H1 (cell line): Measurements from ENCODE around the gene SYT15. TPM values are rescaled to one million over a fixed set of nuclear protein-coding genes. Genes with fewer than 3 reads are reported as not detected.
A peak's percentile ranks its signal among the peaks of the same experiment; 100 is the strongest.
"Not testable (repeated sequence)": the region's sequence is repeated elsewhere in the genome, so short reads cannot be mapped to it uniquely, and the experiment has no call there.

ENCODE experiments used
- CTCF ChIA-PET: fragments of 300-600 bp; sonication (Branson Sonifier 250); formaldehyde crosslinking; loops from one replicate; lab custom pipeline; 2021; ENCODE audit not compliant: partially characterized antibody; lab: Charles Lee
- POLR2A ChIA-PET: fragments of 300-600 bp; sonication (Branson Sonifier 250); formaldehyde crosslinking; loops from one replicate; lab custom pipeline; 2021; ENCODE audit warnings: inconsistent platforms; ENCODE audit not compliant: partially characterized antibody; lab: Charles Lee
- DNase-seq, 2 experiments: peaks; one replicate each; pipeline versions ENCODE4 v3.0.0 to v3.0.0-alpha.2; 2010 to 2022; ENCODE audit warnings: low spot score in 2 of 2, low read depth in 1 of 2, mixed read lengths in 1 of 2
- FAIRE-seq: peaks from 2 replicates; lab custom pipeline; 2011; peaks lifted over from hg19 to GRCh38; lab: Jason Lieb, UNC
- H2AFZ ChIP-seq: 2 replicates; pipeline ENCODE4 v1.8.1; 2012; ENCODE audit warnings: low read length, inconsistent platforms
- H2AK5ac ChIP-seq: 2 replicates; pipeline ENCODE4 v1.6.1; 2013; ENCODE audit warnings: low read depth, low read length
- H2BK120ac ChIP-seq: replicated peaks from 2 replicates; pipeline ENCODE3; 2013; ENCODE audit warnings: low read depth, low read length, inconsistent platforms
- H2BK12ac ChIP-seq: 2 replicates; pipeline ENCODE4 v1.6.1; 2013; ENCODE audit warnings: low read depth, low read length
- H2BK15ac ChIP-seq: 2 replicates; pipeline ENCODE4 v1.6.1; 2013; ENCODE audit warnings: low read length
- H2BK20ac ChIP-seq: 2 replicates; pipeline ENCODE4 v1.6.1; 2013; ENCODE audit warnings: low read length
- H2BK5ac ChIP-seq: 2 replicates; pipeline ENCODE4 v1.6.1; 2013; ENCODE audit warnings: low read depth, low read length
- H3K14ac ChIP-seq: 2 replicates; pipeline ENCODE4 v1.6.1; 2013; ENCODE audit warnings: inconsistent platforms; ENCODE audit not compliant: insufficient read length
- H3K18ac ChIP-seq: 2 replicates; pipeline ENCODE4 v1.6.1; 2013; ENCODE audit warnings: low read length; ENCODE audit errors: extremely low read depth
- H3K23ac ChIP-seq: 2 replicates; pipeline ENCODE4 v1.6.1; 2013; ENCODE audit warnings: inconsistent platforms; ENCODE audit not compliant: insufficient read length
- H3K23me2 ChIP-seq: 2 replicates; pipeline ENCODE4 v1.6.1; 2013; ENCODE audit warnings: low read depth, low read length
- H3K27ac ChIP-seq: 2 replicates; pipeline ENCODE4 v1.6.1; 2011; ENCODE audit warnings: low read depth, low read length, inconsistent platforms
- H3K27me3 ChIP-seq, 4 experiments: replicated peaks in 1 of 4; 1 replicate in 1 of 4; 2 replicates in 3 of 4; pipeline versions ENCODE4 v1.6.1 to v1.8.1; 2011 to 2013; ENCODE audit warnings: low read length in 3 of 4, mild to moderate bottlenecking in 3 of 4, inconsistent platforms in 2 of 4, mixed read lengths in 2 of 4, moderate library complexity in 1 of 4; ENCODE audit not compliant: control insufficient read depth in 3 of 4, insufficient read depth in 3 of 4; ENCODE audit errors: extremely low read depth in 1 of 4
- H3K36me3 ChIP-seq, 4 experiments: 2 replicates each; pipeline versions ENCODE4 v1.6.1 to v1.8.1; 2011 to 2013; ENCODE audit warnings: mild to moderate bottlenecking in 4 of 4, low read length in 3 of 4, moderate library complexity in 2 of 4, control low read depth in 1 of 4, inconsistent platforms in 1 of 4; ENCODE audit not compliant: insufficient read depth in 4 of 4, control insufficient read depth in 2 of 4
- H3K4ac ChIP-seq: replicated peaks from 2 replicates; pipeline ENCODE3; 2013; ENCODE audit warnings: low read length, low read depth, mixed read lengths, inconsistent platforms; ENCODE audit not compliant: insufficient read length
- H3K4me1 ChIP-seq, 4 experiments: replicated peaks in 1 of 4; 1 replicate in 1 of 4; 2 replicates in 3 of 4; pipeline versions ENCODE4 v1.6.1 to v1.8.1; 2011 to 2013; ENCODE audit warnings: low read length in 3 of 4, inconsistent platforms in 2 of 4, mixed read lengths in 1 of 4; ENCODE audit not compliant: insufficient read depth in 4 of 4, control insufficient read depth in 3 of 4
- H3K4me2 ChIP-seq, 2 experiments: 2 replicates each; pipeline versions ENCODE4 v1.6.1 to v1.8.1; 2011 to 2013; ENCODE audit warnings: low read depth in 2 of 2, low read length in 2 of 2, control low read depth in 1 of 2, inconsistent platforms in 1 of 2, mild to moderate bottlenecking in 1 of 2; ENCODE audit not compliant: insufficient read depth in 1 of 2
- H3K4me3 ChIP-seq, 4 experiments: fragments of 200-600, 300-600 bp in 1 of 4; sonication (generic), shearing (Covaris generic), sonication (Bioruptor Twin) in 1 of 4; 2 replicates each; pipeline versions ENCODE4 v1.5.1 to v1.8.1; 2011 to 2016; ENCODE audit warnings: low read length in 4 of 4, low read depth in 3 of 4, control low read depth in 2 of 4, inconsistent platforms in 2 of 4, mild to moderate bottlenecking in 2 of 4, mixed read lengths in 1 of 4, moderate library complexity in 1 of 4; ENCODE audit not compliant: insufficient read depth in 2 of 4; ENCODE audit errors: extremely low read depth in 1 of 4
- H3K56ac ChIP-seq: replicated peaks from 2 replicates; pipeline ENCODE3; 2013; ENCODE audit warnings: low read depth, mild to moderate bottlenecking, mixed read lengths, low read length, inconsistent platforms; ENCODE audit not compliant: insufficient read length
- H3K79me1 ChIP-seq: 2 replicates; pipeline ENCODE4 v1.6.1; 2013; ENCODE audit warnings: low read depth, low read length, control low read depth
- H3K79me2 ChIP-seq, 2 experiments: 2 replicates each; pipeline versions ENCODE4 v1.6.1 to v1.8.1; 2012 to 2013; ENCODE audit warnings: low read length in 2 of 2, mild to moderate bottlenecking in 2 of 2, inconsistent platforms in 1 of 2; ENCODE audit not compliant: insufficient read depth in 2 of 2, control insufficient read depth in 1 of 2
- H3K9ac ChIP-seq, 4 experiments: replicated peaks in 1 of 4; 1 replicate in 1 of 4; 2 replicates in 3 of 4; pipeline versions ENCODE4 v1.6.1 to v1.8.1; 2011 to 2013; ENCODE audit warnings: low read depth in 3 of 4, low read length in 3 of 4, control low read depth in 2 of 4, mild to moderate bottlenecking in 2 of 4, moderate library complexity in 2 of 4, inconsistent platforms in 1 of 4; ENCODE audit errors: extremely low read depth in 1 of 4
- H3K9me3 ChIP-seq, 2 experiments: 2 replicates each; pipeline versions ENCODE4 v1.6.1 to v1.8.1; 2012 to 2013; ENCODE audit warnings: mild to moderate bottlenecking in 2 of 2, moderate library complexity in 2 of 2, control low read depth in 1 of 2, inconsistent platforms in 1 of 2, low read depth in 1 of 2, low read length in 1 of 2, mixed read lengths in 1 of 2; ENCODE audit not compliant: insufficient read depth in 2 of 2
- H4K20me1 ChIP-seq, 2 experiments: replicated peaks in 1 of 2; 2 replicates each; pipeline versions ENCODE3 to v1.8.1; 2011 to 2013; ENCODE audit warnings: inconsistent platforms in 2 of 2, low read length in 2 of 2, mild to moderate bottlenecking in 1 of 2; ENCODE audit not compliant: insufficient read depth in 2 of 2, control insufficient read depth in 1 of 2
- H4K5ac ChIP-seq: 2 replicates; pipeline ENCODE4 v1.6.1; 2013; ENCODE audit warnings: low read length, low read depth, mixed read lengths, inconsistent platforms; ENCODE audit not compliant: insufficient read length
- H4K8ac ChIP-seq: 2 replicates; pipeline ENCODE4 v1.8.0; 2013; ENCODE audit warnings: mild to moderate bottlenecking, moderate library complexity, low read length, inconsistent platforms; ENCODE audit not compliant: insufficient read depth; ENCODE audit errors: extremely low read depth
- H4K91ac ChIP-seq: replicated peaks from 2 replicates; pipeline ENCODE3; 2013; ENCODE audit warnings: low read length, mixed read lengths, inconsistent platforms; ENCODE audit not compliant: insufficient read length
- WGBS, 2 experiments: shearing (Covaris generic) in 1 of 2; methylation state at CpG; one replicate each; pipeline versions ENCODE4 v1.1.6 to v1.1.7; 2013 to 2015; ENCODE audit warnings: low lambda C conversion rate in 2 of 2, mixed read lengths in 2 of 2, inconsistent platforms in 1 of 2, low coverage in 1 of 2, missing lambda C conversion rate in 1 of 2; ENCODE audit not compliant: insufficient replicate concordance in 2 of 2, insufficient coverage in 1 of 2, insufficient read length in 1 of 2; ENCODE audit errors: extremely low coverage in 1 of 2, missing lambda C conversion rate in 1 of 2; 5-methylcytosine and 5-hydroxymethylcytosine counted together
- polyA plus RNA-seq, 7 experiments: library from polyadenylated mRNA; depleted of rRNA in 3 of 7; stranded (reverse) in 5 of 7; unstranded in 2 of 7; fragments of >200 nt in 5 of 7; fragments of 200-250 nt in 2 of 7; gene quantifications; 1 replicate in 5 of 7; 2 replicates in 1 of 7; 4 replicates in 1 of 7; pipeline versions ENCODE4 v1.2.1 to v1.2.3, GENCODE V29; 2011 to 2013; ENCODE audit warnings: missing spikeins in 2 of 7, mixed read lengths in 2 of 7
- total RNA-seq: library from RNA; stranded (reverse); fragmentation: NEBNext Ultra II Directional; extraction: Animal tissue kit (Norgen Biotek cat#: 25700); gene quantifications from 2 replicates; pipeline ENCODE4 v1.2.1, GENCODE V29; 2021

SYT15 gene
- total and polyA plus RNA-seq, 2 of the 8 experiments (the other 6 are each of a cell fraction or from before 2014, with no cell fraction given) = 0.39 to 0.61 TPM

DNA sequence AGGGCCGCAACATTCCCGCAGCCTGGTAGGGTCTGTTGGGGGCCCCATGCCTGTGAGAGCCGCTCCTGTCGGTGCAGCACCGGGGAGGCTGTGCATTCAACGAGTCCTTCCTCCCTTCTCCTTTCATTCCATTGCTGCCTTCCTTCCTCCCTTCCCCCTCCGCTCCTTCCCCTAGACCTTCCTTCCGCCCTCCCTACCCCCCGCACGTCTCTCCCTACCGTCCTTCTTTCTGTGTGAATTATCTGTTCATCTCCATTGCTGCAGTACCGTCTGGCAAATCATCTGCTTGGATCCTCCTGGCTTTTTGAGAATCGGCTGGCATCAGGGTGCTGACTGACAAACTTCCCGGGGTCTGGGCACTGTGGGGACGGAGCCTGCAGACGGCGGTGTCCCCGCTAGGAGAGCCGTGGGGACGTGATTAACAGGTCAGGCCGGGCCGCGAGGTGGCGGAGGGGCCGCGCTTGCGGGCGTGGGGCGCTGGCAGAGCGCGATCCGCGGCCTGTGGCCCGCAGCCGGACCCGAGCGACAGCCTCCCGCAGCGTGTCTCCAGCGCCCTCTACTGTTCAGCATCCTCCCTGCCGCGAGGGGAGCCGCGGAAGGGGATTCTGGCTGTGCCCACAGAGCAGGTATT, 18.8 kb downstream of the SYT15 start:
- H3K4me3 ChIP-seq = peak overlapping the region in 2 of 4 experiments; percentile 34 to 51; a peak in 4 of 8 replicates
- POLR2A ChIA-PET, FAIRE-seq: not testable (repeated sequence)

DNA sequence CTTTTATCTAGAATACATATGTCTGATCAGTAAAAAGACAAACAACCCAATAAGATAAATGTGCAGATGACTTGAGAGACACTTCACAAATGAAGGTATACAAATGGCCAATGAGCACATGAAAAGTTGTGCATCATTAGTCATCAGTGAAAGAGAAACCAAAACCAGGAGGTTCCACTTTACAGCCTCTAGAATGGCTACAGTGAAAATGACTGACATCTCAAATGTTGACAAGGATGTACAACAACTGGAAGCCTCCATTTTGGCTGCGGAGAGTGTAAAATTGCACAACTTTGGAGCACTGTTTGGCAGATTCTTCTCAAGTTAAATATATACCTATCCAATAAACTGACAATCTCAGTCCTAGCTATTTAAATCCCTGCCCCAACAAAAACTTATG, 21.6 kb downstream of the SYT15 start:
- H3K4ac ChIP-seq, H3K9me3 ChIP-seq, H3K23me2 ChIP-seq, H3K9ac ChIP-seq, POLR2A ChIA-PET, H2AFZ ChIP-seq, H3K4me2 ChIP-seq, H3K56ac ChIP-seq, H2BK5ac ChIP-seq, DNase-seq, H4K20me1 ChIP-seq, CTCF ChIA-PET, H2BK20ac ChIP-seq, H4K8ac ChIP-seq, H2AK5ac ChIP-seq, H3K79me2 ChIP-seq, H3K4me3 ChIP-seq, H3K36me3 ChIP-seq, H4K91ac ChIP-seq, FAIRE-seq, H3K79me1 ChIP-seq, H3K18ac ChIP-seq, H3K23ac ChIP-seq, H4K5ac ChIP-seq, H2BK12ac ChIP-seq, H3K27ac ChIP-seq, H3K4me1 ChIP-seq, H2BK15ac ChIP-seq, H2BK120ac ChIP-seq, H3K27me3 ChIP-seq, H3K14ac ChIP-seq: not testable (repeated sequence)
- WGBS, 2 experiments = 100% methylated on average over 1 of the region's 1 CpG; no CpG with 5 or more reads in 1 of the 2 experiments

More for the DNA sequence above, 18.8 kb downstream of the SYT15 start:
- H2AK5ac ChIP-seq, H2AFZ ChIP-seq, H3K27me3 ChIP-seq, H2BK120ac ChIP-seq, H2BK12ac ChIP-seq, H4K5ac ChIP-seq, H4K8ac ChIP-seq, H3K36me3 ChIP-seq, H3K79me2 ChIP-seq, H2BK20ac ChIP-seq, H3K27ac ChIP-seq, H4K91ac ChIP-seq, H3K79me1 ChIP-seq, CTCF ChIA-PET, H3K9me3 ChIP-seq, H2BK15ac ChIP-seq, H3K4ac ChIP-seq, H2BK5ac ChIP-seq, H4K20me1 ChIP-seq, H3K14ac ChIP-seq, H3K56ac ChIP-seq, H3K18ac ChIP-seq, H3K4me1 ChIP-seq, H3K23me2 ChIP-seq, H3K9ac ChIP-seq, H3K23ac ChIP-seq: not testable (repeated sequence)
- H3K4me2 ChIP-seq = peak overlapping the region; percentile 21 to 38; a peak in 1 of 4 replicates
- 0% methylated on average over 6 of the region's 44 CpGs; no CpG with 5 or more reads in 1 of the 2 experiments for WGBS, 2 experiments
- peak in 1 of 2 experiments; percentile 63 for DNase-seq
